Measurements from ENCODE around the gene GPR149.

DNA sequence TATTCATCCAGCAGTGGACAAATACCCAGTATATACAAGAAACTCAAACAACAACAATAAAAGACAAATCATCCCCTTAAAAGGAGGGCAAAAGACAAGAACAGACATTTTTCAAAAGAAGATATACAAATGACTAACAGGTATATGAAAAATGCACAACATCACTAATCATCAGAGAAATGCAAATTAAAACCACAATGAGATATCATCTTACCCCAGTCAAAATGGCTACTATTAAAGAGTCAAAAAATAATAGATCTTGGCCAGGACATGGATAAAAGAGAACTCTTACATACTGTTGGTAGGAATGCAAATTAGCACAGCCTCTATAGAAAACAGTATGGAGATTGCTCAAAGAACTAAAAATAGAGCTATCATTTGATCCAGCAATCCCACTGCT, 122.6 kb downstream of the GPR149 start:
- TF ChIP-seq, protein P1, sequence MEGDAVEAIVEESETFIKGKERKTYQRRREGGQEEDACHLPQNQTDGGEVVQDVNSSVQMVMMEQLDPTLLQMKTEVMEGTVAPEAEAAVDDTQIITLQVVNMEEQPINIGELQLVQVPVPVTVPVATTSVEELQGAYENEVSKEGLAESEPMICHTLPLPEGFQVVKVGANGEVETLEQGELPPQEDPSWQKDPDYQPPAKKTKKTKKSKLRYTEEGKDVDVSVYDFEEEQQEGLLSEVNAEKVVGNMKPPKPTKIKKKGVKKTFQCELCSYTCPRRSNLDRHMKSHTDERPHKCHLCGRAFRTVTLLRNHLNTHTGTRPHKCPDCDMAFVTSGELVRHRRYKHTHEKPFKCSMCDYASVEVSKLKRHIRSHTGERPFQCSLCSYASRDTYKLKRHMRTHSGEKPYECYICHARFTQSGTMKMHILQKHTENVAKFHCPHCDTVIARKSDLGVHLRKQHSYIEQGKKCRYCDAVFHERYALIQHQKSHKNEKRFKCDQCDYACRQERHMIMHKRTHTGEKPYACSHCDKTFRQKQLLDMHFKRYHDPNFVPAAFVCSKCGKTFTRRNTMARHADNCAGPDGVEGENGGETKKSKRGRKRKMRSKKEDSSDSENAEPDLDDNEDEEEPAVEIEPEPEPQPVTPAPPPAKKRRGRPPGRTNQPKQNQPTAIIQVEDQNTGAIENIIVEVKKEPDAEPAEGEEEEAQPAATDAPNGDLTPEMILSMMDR (IDR thresholded peaks at IDR 0.05), result no peak
- no peak for TF ChIP-seq POLR2A (IDR thresholded peaks at IDR 0.05)
